NB4 (cell line): ENCODE results near the gene EVA1C.
"Not testable (repeated sequence)": the region's sequence is repeated elsewhere in the genome, so short reads cannot be mapped to it uniquely, and the experiment has no call there.

Experiments
- CTCF ChIP-seq: IDR thresholded peaks from one replicate; pipeline ENCODE4 v1.5.1; 2012; ENCODE audit warnings: low read depth, low read length
- MAX ChIP-seq: IDR thresholded peaks from 2 replicates; pipeline ENCODE4 v1.6.1; 2011; ENCODE audit warnings: low read depth, low read length
- MYC ChIP-seq: IDR thresholded peaks from 2 replicates; pipeline ENCODE4 v1.6.1; 2011; ENCODE audit warnings: low read depth, low read length
- POLR2A ChIP-seq: IDR thresholded peaks from 2 replicates; pipeline ENCODE4 v1.6.1; 2011; ENCODE audit warnings: mild to moderate bottlenecking; ENCODE audit not compliant: insufficient read length; ENCODE audit errors: extremely low read depth

GRCh38 chr21:32531561-32531960, 119.1 kb downstream of the EVA1C start:
- not testable (repeated sequence) for TF ChIP-seq CTCF, POLR2A, MAX, MYC
